ENCODE data around the gene NCAM2. TPM values are rescaled to one million over a fixed set of nuclear protein-coding genes. Genes with fewer than 3 reads are reported as not detected.

The NCAM2 gene
- polyA plus RNA-seq, 3 donors, result not detected

GRCh38 chr21:21063828-21064227 lies 65.6 kb downstream of the NCAM2 start:
- Histone ChIP-seq H3K4me2 (replicated peaks; ENCODE audit: extremely low read depth, low read length, poor library complexity, severe bottlenecking) (no peak overlapping the region), H3K36me3 (replicated peaks in 1 of 2; ENCODE audit: control insufficient read depth in 1 of 2, insufficient read depth in 2 of 2, low read length in 2 of 2) (no peaks in the 10 kb centered on the region), H3K9me3 (replicated peaks in 1 of 2; ENCODE audit: control insufficient read depth in 1 of 2, insufficient read depth in 1 of 2, low read length in 2 of 2) (no peaks in the 10 kb centered on the region), H3K27ac (ENCODE audit: low read depth in 1 of 2, low read length in 2 of 2) (no peak overlapping the region), H3K4me3 (replicated peaks in 1 of 3; ENCODE audit: low read depth in 2 of 3, low read length in 3 of 3) (no peak overlapping the region), H3K79me2 (ENCODE audit: insufficient read depth, low read length) (no peaks in the 10 kb centered on the region), H2AFZ (ENCODE audit: insufficient read depth, low read depth, low read length, poor library complexity, severe bottlenecking) (no peak overlapping the region), H4K20me1 (ENCODE audit: insufficient read depth, low read length) (no peaks in the 10 kb centered on the region), H3K27me3 (ENCODE audit: control insufficient read depth in 2 of 2, insufficient read depth in 2 of 2, low read length in 2 of 2) (no peaks in the 10 kb centered on the region), H3K4me1 (ENCODE audit: control insufficient read depth in 1 of 2, insufficient read depth in 2 of 2, low read length in 2 of 2) (no peaks in the 10 kb centered on the region), H3K9ac (ENCODE audit: insufficient read depth, low read length, poor library complexity, severe bottlenecking) (no peak overlapping the region)
- intact Hi-C loops (cut with micrococcal nuclease), result no loop called here
- H3K9me3 Mint-ChIP-seq, result peaks cover 0 to 3% (median 1%) of the 10 kb centered on the region in 7 donors
- peaks cover 2% of the 10 kb centered on the region for H3K4me1 Mint-ChIP-seq
- no peaks in the 10 kb centered on the region for H3K36me3 Mint-ChIP-seq
- no peak overlapping the region for H3K4me3 Mint-ChIP-seq
- no peak for DNase-seq
- peaks cover 0 to 3% (median 0%) of the 10 kb centered on the region in 3 donors for H3K27me3 Mint-ChIP-seq (ENCODE audit: low read depth in 3 of 3)
- peak overlapping the region in 1 of 7 donors; percentile 15 for H3K27ac Mint-ChIP-seq
- no CpG with 5 or more reads among the region's 1 CpG for whole genome bisulfite sequencing (ENCODE audit: insufficient coverage)
- TF ChIP-seq, protein P1, sequence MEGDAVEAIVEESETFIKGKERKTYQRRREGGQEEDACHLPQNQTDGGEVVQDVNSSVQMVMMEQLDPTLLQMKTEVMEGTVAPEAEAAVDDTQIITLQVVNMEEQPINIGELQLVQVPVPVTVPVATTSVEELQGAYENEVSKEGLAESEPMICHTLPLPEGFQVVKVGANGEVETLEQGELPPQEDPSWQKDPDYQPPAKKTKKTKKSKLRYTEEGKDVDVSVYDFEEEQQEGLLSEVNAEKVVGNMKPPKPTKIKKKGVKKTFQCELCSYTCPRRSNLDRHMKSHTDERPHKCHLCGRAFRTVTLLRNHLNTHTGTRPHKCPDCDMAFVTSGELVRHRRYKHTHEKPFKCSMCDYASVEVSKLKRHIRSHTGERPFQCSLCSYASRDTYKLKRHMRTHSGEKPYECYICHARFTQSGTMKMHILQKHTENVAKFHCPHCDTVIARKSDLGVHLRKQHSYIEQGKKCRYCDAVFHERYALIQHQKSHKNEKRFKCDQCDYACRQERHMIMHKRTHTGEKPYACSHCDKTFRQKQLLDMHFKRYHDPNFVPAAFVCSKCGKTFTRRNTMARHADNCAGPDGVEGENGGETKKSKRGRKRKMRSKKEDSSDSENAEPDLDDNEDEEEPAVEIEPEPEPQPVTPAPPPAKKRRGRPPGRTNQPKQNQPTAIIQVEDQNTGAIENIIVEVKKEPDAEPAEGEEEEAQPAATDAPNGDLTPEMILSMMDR (IDR thresholded peaks at IDR 0.05), result no peak

DNA sequence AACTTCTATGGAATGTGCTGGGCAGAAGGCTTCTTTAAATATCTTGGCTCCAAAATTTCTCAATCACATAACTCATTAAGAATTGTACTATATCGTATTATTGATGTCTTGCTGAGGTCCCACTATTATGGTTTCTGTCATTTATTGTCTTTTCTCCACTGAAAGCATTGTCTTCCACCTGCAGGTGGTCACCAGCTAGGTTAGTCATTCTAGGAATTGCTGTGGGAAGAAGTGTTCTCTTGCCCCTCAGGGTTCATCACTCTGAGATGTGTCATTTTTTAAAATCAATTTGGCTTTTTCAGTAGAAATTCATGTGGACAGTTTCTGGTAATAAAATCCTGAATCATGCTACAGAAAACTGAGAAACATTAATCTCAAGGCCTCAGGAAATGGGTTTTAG lies 66.1 kb downstream of the NCAM2 start:
- Mint-ChIP-seq H3K9me3 (peaks cover 0 to 3% (median 1%) of the 10 kb centered on the region in 7 donors), H3K27ac (no peak overlapping the region), H3K4me3 (no peak overlapping the region), H3K36me3 (no peaks in the 10 kb centered on the region), H3K27me3 (ENCODE audit: low read depth in 3 of 3) (peaks cover 0 to 3% (median 0%) of the 10 kb centered on the region in 3 donors), H3K4me1 (peaks cover 2% of the 10 kb centered on the region)
- Histone ChIP-seq H3K4me3 (replicated peaks in 1 of 3; ENCODE audit: low read depth in 2 of 3, low read length in 3 of 3) (no peak overlapping the region), H4K20me1 (ENCODE audit: insufficient read depth, low read length) (no peaks in the 10 kb centered on the region), H3K9ac (ENCODE audit: insufficient read depth, low read length, poor library complexity, severe bottlenecking) (no peak overlapping the region), H3K27ac (ENCODE audit: low read depth in 1 of 2, low read length in 2 of 2) (no peak overlapping the region), H3K4me1 (ENCODE audit: control insufficient read depth in 1 of 2, insufficient read depth in 2 of 2, low read length in 2 of 2) (no peaks in the 10 kb centered on the region), H2AFZ (ENCODE audit: insufficient read depth, low read depth, low read length, poor library complexity, severe bottlenecking) (no peak overlapping the region), H3K4me2 (replicated peaks; ENCODE audit: extremely low read depth, low read length, poor library complexity, severe bottlenecking) (no peak overlapping the region), H3K36me3 (replicated peaks in 1 of 2; ENCODE audit: control insufficient read depth in 1 of 2, insufficient read depth in 2 of 2, low read length in 2 of 2) (no peaks in the 10 kb centered on the region), H3K27me3 (ENCODE audit: control insufficient read depth in 2 of 2, insufficient read depth in 2 of 2, low read length in 2 of 2) (no peaks in the 10 kb centered on the region), H3K79me2 (ENCODE audit: insufficient read depth, low read length) (no peaks in the 10 kb centered on the region), H3K9me3 (replicated peaks in 1 of 2; ENCODE audit: control insufficient read depth in 1 of 2, insufficient read depth in 1 of 2, low read length in 2 of 2) (no peaks in the 10 kb centered on the region)
- TF ChIP-seq, protein P1 (IDR thresholded peaks at IDR 0.05), result no peak
- no CpG with 5 or more reads among the region's 1 CpG for WGBS (ENCODE audit: insufficient coverage)
- intact Hi-C loops (cut with micrococcal nuclease), result no loop called here
- DNase-seq, result no peak

All from CD14-positive monocyte (primary cell).